ENCODE results near the gene CADPS2. TPM values are rescaled to one million over a fixed set of nuclear protein-coding genes. Genes with fewer than 3 reads are reported as not detected.

Gene CADPS2
- total and polyA plus RNA-seq, 4 donors: 16.0 to 76.7 (median 27.7) TPM

DNA sequence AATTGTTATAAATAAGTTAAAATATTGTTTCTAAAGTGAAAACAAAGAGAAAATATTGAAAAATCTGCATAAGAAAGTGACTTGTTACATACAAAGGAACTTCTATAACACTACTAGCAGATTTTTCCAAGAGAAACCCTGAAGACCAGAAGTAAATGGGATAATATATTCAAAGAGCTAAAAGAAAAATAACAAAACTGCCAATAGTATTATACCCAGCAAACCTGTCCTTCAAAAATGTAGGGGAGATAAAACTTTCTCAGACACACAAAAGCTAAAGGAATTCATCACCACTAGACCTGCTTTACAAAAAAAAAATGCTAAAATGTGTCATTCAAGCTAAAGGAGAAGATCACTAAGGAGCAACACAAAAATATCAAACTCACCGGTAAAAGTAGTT, 17.0 kb downstream of the CADPS2 start:
- DNase-seq: no peak
- Histone ChIP-seq H3K4me3 (no peak overlapping the region), H3K27ac (ENCODE audit: low read depth in 1 of 2, low read length in 1 of 2) (no peak overlapping the region), H3K9me3 (ENCODE audit: control insufficient read depth in 4 of 4, insufficient read depth in 3 of 4, low read length in 3 of 4) (peaks cover 0 to 7% (median 2%) of the 10 kb centered on the region in 4 donors), H3K27me3 (ENCODE audit: control insufficient read depth in 3 of 3, insufficient read depth in 3 of 3, low read length in 2 of 3) (no peaks in the 10 kb centered on the region), H3K9ac (ENCODE audit: insufficient read depth in 1 of 2, low read length in 2 of 2) (no peak overlapping the region), H3K4me1 (ENCODE audit: control insufficient read depth in 5 of 5, insufficient read depth in 5 of 5, low read length in 5 of 5) (peaks cover 0 to 3% (median 0%) of the 10 kb centered on the region in 5 donors), H3K36me3 (ENCODE audit: control insufficient read depth in 4 of 4, insufficient read depth in 4 of 4, low read length in 4 of 4) (peaks cover 0 to 3% (median under 1%) of the 10 kb centered on the region in 4 donors)
- ATAC-seq (ENCODE audit: insufficient read depth, low FRiP score): no peak
- TF ChIP-seq, protein P1, sequence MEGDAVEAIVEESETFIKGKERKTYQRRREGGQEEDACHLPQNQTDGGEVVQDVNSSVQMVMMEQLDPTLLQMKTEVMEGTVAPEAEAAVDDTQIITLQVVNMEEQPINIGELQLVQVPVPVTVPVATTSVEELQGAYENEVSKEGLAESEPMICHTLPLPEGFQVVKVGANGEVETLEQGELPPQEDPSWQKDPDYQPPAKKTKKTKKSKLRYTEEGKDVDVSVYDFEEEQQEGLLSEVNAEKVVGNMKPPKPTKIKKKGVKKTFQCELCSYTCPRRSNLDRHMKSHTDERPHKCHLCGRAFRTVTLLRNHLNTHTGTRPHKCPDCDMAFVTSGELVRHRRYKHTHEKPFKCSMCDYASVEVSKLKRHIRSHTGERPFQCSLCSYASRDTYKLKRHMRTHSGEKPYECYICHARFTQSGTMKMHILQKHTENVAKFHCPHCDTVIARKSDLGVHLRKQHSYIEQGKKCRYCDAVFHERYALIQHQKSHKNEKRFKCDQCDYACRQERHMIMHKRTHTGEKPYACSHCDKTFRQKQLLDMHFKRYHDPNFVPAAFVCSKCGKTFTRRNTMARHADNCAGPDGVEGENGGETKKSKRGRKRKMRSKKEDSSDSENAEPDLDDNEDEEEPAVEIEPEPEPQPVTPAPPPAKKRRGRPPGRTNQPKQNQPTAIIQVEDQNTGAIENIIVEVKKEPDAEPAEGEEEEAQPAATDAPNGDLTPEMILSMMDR (IDR thresholded peaks at IDR 0.05; ENCODE audit: control extremely low read depth, extremely low read depth): no peak
- WGBS, 2 donors: 51 to 61% methylated on average over 1 of the region's 1 CpG

DNA sequence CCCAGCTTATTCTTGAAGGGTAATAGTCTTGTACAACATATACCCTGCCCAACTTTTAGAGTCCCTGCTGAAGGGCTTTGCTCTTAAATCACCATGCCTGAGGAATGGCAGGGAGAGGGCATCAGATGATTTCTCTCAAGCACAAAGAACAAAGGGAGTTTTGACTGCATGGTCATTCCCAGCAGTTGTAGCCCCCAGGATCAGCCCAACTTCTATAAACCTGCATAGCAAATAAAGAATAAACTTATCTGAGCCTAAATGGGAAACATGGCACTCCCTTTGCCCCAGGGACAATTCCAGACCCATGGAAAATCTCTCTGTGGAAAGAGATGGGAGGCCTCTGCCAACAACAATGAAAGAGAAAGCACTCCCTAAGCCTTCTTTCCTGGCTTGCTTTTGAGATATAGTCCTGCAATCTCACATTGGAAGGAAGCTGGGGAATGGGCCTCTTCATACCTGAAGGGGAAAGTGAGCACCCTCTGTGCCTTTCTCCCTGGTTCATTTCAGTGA, 18.7 kb downstream of the CADPS2 start:
- ATAC-seq (ENCODE audit: insufficient read depth, low FRiP score): no peak
- TF ChIP-seq, protein P1 (IDR thresholded peaks at IDR 0.05; ENCODE audit: control extremely low read depth, extremely low read depth): no peak
- no peak overlapping the region for H3K4me3 ChIP-seq

DNA sequence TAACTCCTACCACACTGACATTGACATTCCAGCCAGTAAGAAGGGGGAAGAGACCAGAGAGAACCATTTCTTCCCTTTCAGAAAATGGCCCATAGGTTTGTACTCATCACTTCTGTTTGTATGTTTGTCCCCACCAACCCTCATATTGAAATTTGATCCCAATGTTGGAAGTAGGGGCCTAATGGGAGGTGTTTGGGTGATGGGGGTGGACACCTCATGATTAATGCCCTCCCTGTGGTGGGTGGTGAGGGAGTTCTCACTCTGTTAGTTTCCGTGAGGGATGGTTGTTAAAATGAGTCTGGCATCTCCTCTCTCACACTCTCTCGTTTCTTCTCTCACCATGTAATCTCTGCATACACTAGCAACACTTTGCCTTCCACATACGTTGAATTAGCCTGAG, 21.4 kb downstream of the CADPS2 start:
- WGBS, 2 donors: 78 to 86% methylated on average over 3 of the region's 3 CpGs
- ATAC-seq (ENCODE audit: insufficient read depth, low FRiP score): no peak

More for the DNA sequence above, 18.7 kb downstream of the CADPS2 start:
- no peak overlapping the region for H3K27ac ChIP-seq (ENCODE audit: low read depth in 1 of 2, low read length in 1 of 2)
- no peak overlapping the region for H3K9ac ChIP-seq (ENCODE audit: insufficient read depth in 1 of 2, low read length in 2 of 2)
- no peaks in the 10 kb centered on the region for H3K27me3 ChIP-seq (ENCODE audit: control insufficient read depth in 3 of 3, insufficient read depth in 3 of 3, low read length in 2 of 3)
- peaks cover 0 to 4% (median 1%) of the 10 kb centered on the region in 4 donors for H3K36me3 ChIP-seq (ENCODE audit: control insufficient read depth in 4 of 4, insufficient read depth in 4 of 4, low read length in 4 of 4)
- H3K9me3 ChIP-seq (ENCODE audit: control insufficient read depth in 4 of 4, insufficient read depth in 3 of 4, low read length in 3 of 4): peaks cover 0 to 5% (median 2%) of the 10 kb centered on the region in 4 donors
- H3K4me1 ChIP-seq (ENCODE audit: control insufficient read depth in 5 of 5, insufficient read depth in 5 of 5, low read length in 5 of 5): peaks cover 0 to 3% (median 0%) of the 10 kb centered on the region in 5 donors
- DNase-seq: no peak

More for the DNA sequence above, 21.4 kb downstream of the CADPS2 start:
- TF ChIP-seq, protein P1 (IDR thresholded peaks at IDR 0.05; ENCODE audit: control extremely low read depth, extremely low read depth): no peak
- H3K9ac ChIP-seq (ENCODE audit: insufficient read depth in 1 of 2, low read length in 2 of 2): no peak overlapping the region
- H3K9me3 ChIP-seq (ENCODE audit: control insufficient read depth in 4 of 4, insufficient read depth in 3 of 4, low read length in 3 of 4): peaks cover 0 to 4% (median 1%) of the 10 kb centered on the region in 4 donors
- DNase-seq: no peak
- peaks cover 0 to 3% (median 0%) of the 10 kb centered on the region in 5 donors for H3K4me1 ChIP-seq (ENCODE audit: control insufficient read depth in 5 of 5, insufficient read depth in 5 of 5, low read length in 5 of 5)
- H3K36me3 ChIP-seq (ENCODE audit: control insufficient read depth in 4 of 4, insufficient read depth in 4 of 4, low read length in 4 of 4): peaks cover 0 to 4% (median 0%) of the 10 kb centered on the region in 4 donors
- H3K27ac ChIP-seq (ENCODE audit: low read depth in 1 of 2, low read length in 1 of 2): no peak overlapping the region
- no peak overlapping the region for H3K4me3 ChIP-seq
- no peaks in the 10 kb centered on the region for H3K27me3 ChIP-seq (ENCODE audit: control insufficient read depth in 3 of 3, insufficient read depth in 3 of 3, low read length in 2 of 3)

Measured in lung (tissue), 12 donors.